HG02763 (cell line): Measurements from ENCODE around the gene PROK1.

Experiments used
- ATAC-seq: cut with Tn5 transposase; IDR thresholded peaks from one replicate; pipeline ENCODE4 v1.9.1; 2021; ENCODE audit warnings: mild to moderate bottlenecking, moderate library complexity; ENCODE audit not compliant: unreplicated experiment

Gene PROK1

DNA sequence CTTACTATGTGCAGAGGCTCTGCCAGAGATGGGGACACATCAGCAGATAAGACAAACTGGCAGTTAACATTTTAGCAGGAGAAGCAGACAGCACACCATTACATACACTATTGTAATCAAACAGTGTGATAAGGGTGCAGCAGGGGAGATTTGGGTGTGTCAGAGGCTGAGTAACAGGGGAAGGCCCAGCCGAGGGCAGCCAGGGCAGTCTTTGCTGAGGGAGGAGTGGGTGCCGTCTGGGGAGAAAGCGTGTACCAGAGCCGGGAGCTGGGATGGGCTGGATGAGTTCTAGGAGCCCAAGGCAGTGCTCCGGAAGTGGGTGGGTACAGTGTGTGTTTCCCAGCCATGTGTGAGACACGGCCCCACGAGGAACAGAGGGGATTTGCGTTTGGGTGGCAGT, 36.8 kb downstream of the PROK1 start:
- no peak for ATAC-seq

DNA sequence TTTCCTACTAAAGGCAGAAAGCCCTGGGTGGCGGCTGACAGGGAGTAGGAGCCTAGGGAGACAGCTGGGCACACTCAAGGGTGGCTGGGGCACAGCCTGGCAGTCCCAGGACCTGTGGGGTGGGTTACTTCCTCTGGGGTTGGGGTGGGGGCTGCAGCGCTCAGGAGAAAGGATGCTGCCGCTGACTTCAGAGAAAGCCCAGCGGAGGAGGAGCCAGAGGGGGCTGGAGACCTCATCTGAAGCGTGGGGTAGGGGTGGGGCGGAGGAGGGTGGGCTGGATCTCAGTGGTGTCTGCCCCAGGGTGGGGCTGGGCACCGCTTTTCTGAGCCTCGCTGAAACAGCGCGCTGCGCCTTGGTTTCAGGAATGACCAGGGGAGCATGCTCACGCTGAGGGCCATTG, 37.2 kb downstream of the PROK1 start:
- ATAC-seq, result no peak

GRCh38 chr1:110488867-110489266, 37.9 kb downstream of the PROK1 start:
- no peak for ATAC-seq

DNA sequence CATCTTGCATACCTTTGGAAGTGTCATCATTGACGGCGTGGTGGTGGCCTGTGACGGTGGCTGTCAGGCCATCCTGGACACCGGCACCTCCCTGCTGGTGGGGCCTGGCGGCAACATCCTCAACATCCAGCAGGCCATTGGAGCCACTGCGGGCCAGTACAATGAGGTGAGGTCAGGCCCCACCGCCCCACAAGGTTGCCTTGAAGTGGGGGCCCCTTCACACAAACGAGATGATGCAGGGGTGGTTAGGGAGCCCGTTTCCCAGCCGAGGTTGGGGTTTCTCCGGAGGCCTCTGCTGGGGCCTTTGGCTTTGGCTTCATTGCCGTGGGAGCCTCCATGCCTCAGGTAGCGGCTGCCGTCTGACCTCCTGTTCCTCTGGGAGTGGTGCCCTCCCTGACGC, 38.5 kb downstream of the PROK1 start:
- no peak for ATAC-seq

- no peak for ATAC-seq
Observed at GRCh38 chr1:110489973-110490542, 39.1 kb downstream of the PROK1 start.

DNA sequence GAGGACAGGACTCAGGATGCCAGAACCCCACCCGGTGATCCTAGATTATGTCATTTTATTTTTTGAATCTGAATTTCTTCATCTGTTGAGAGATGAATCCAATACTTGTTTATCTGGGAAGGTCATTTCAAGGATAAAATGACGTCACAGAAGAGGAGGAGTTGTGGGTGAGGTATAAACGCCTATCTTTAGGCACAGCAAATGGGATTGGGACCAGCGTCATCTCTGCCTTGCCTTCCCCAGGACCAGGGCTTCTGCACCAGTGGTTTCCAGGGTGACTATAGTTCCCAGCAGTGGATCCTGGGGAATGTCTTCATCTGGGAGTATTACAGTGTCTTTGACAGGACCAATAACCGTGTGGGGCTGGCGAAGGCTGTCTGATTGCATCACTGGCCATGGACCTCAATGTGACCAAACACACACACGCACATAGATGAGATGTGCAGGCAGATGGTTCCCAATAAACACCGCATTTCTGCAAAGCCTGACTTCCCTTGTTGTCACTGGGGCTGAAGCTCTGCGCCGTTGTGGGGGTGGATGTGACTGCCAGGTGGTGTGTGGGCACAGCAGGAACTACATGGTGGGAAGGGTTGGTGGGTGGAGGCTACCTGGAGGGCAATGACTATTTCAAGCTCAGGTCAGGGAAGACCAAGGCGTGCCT, 40.0 kb downstream of the PROK1 start:
- no peak for ATAC-seq

DNA sequence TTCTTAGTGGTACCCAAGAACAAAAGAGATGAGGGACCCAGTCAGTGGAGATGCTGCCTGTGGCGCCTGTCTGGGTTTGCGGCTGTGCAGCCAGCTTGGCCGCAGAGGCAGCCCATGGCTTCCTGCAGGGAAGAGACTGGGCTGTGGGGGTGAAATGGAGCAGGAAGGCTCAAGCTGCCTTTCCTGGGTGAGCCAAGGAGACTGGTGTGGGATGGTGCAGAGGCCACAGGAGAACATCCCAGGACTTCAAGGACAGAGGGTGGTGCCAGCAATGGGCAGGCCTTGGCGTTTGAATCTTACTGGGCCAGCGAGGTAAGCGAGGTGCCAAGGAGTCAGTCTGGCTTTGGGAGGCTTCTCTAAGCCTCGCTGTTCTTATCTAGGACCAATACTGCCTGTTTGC, 41.6 kb downstream of the PROK1 start:
- ATAC-seq, result no peak

DNA sequence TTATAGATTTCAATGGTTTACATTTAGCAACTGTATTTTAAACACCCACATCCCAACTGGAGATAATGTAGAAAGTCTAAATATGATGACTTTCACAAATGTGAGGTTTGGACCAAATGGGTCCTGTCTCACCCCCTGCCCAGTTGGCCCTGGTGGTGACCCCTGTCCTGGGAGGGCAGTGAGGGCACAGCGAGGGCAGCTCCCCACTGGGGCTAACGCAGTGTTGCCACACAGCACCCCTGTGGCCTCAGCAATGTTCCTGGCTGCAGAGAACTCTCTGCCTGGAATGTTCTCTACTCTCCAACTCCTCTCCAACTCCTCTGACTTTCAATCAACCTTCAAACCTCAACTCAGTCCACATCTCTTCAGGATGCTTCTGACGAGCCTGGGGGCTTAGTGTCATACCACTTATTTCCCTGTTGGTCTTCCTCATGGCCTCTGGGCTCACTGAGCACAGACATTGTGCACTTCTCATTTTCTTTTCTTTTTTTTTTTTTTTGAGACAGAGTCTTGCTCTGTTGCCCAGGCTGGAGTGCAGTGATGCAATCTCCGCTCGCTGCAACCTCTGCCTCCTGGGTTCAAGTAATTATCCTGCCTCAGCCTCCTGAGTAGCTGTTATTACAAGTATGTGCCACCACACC, 42.2 kb downstream of the PROK1 start:
- no peak for ATAC-seq

GRCh38 chr1:110494036-110494435, 43.1 kb downstream of the PROK1 start:
- no peak for ATAC-seq

DNA sequence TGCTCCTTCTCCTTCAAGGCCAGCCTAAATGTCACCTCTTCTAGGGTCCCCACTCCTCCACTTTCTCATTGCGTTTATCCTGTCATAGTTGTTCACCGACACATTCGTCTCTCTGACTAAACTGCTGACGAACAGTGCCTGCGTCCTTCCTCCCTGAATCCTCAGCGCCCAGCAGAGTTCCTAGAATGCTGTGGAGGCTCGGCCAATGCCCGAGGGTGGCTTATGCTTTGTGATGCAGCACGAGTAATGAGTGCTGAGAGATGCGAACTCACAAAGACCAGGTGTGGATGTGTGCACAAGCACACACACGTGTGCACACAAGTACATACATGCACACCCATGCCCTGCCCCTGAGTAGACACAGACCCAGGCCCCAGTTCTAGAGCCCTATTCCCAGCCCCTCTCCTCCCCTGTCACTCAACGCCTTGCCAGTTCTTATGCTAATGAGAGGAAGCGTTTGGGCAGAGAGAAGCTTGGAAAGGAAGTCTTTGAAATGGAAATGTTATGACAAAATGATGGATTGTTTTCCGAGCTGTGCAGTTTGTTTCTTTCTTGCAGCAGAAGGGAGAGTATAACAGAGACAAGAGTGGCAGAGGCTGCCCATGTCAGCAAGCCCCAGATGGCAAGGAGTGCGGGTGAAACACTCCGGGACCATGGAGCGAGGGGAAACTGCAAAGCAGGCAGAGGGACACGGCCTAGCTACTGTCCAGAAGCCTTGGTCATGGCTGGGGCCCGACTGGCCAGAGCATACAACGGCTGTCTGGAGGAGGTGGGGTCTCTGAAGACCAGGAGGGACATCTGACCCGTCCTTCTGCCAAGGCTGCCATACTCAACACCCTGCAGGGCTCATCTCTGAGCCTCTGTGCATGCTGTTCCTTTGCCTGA, 43.8 kb downstream of the PROK1 start:
- ATAC-seq, result no peak

GRCh38 chr1:110495926-110496600, 45.1 kb downstream of the PROK1 start:
- ATAC-seq, result no peak

GRCh38 chr1:110498270-110498669, 47.3 kb downstream of the PROK1 start:
- ATAC-seq, result no peak

DNA sequence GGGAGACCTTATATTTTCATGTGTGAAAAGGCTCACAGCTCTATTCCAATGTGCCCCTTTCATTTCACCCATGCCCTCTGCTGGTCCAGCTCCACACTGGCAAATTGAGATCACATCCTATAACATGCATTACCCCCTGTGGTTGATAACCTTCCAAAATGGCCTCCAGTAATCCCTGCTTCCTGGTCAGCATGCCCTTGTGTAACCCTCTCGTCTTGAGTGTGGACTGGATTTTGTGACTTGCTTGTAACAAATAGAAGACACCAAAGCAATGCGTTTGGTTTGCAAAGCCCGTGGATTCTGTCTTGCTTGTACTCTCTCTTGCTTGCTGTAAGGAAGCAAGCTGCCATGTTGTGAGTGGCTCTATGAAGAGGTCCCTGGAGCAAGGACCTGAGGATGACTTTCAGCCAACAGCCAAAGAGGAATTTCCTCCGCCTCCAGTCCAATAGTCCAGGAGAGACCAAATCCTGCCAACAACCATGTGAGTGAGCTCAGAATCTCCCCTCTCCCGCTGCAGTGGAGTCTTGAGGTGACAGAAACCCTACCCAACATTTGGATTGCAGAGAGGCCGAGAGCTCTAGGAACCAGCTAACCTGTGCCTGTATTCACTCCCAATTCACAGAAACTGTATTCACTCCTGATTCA, 50.7 kb downstream of the PROK1 start:
- no peak for ATAC-seq

GRCh38 chr1:110502402-110503151, 51.6 kb downstream of the PROK1 start:
- ATAC-seq, result no peak

- ATAC-seq, result no peak
Observed at GRCh38 chr1:110503471-110503870, 52.5 kb downstream of the PROK1 start.

DNA sequence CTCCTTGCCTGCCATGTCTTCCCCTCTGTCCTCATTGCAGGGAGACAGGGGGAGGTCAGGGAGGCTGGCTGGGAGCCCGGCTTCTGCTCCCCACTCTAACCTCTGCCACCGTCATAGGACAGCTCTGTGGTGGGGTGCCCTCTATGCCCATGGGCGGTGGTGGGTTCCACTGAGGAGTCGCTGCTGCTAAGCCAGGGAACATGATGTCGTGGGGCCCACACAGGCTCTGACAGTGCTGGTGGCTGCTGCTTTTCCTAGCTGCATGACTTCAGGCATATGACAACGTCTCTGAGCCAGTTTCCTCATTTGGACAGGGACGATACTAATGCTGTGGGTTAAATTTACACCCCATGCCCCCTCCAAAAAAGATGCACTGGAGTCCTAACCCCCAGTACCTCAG, 53.3 kb downstream of the PROK1 start:
- no peak for ATAC-seq

- no peak for ATAC-seq
Observed at GRCh38 chr1:110505596-110505995, 54.6 kb downstream of the PROK1 start.

DNA sequence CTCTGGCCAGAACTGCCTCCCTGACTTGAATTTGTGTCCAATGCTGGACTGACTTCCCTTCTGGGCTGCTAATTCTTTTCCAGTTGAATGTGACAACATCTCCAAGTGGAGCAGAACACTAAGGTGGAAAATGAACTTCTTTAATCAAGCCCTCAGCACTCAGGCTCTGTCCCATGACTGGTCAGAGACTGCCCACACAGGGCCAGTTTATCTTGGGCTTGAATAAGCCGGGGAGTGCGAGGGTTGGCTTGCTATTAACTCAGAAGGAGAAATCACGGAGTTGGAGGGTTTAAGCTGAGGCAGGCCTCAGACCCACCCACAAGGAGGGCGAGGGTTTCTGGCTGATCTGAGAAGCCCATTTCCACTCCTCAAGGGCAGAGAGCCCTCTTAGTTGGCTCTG, 55.6 kb downstream of the PROK1 start:
- ATAC-seq, result no peak
